Activated CD8-positive, alpha-beta T cell treated with anti-CD3 and anti-CD28 coated beads, Interleukin-2, amount 10 ng/mL, durations not matched to agents 7 days and 5 days (primary cell): Measurements from ENCODE around the gene KIAA0232. TPM values are rescaled to one million over a fixed set of nuclear protein-coding genes. Genes with fewer than 3 reads are reported as not detected.
"Not testable (repeated sequence)": the region's sequence is repeated elsewhere in the genome, so short reads cannot be mapped to it uniquely, and the experiment has no call there.

Experiments used
- ATAC-seq: fragments of 150-1000 bp; cut with Tn5 transposase; one replicate; pipeline ENCODE4 v1.10.0; 2021; ENCODE audit warnings: moderate library complexity
- CTCF ChIA-PET: fragments of 350-600 bp; sonication (Branson Sonifier 250); formaldehyde crosslinking; loops from one replicate; lab custom pipeline; 2021; ENCODE audit warnings: antibody characterized with exemption; lab: Charles Lee
- POLR2A ChIA-PET: fragments of 350-600 bp; sonication (Branson Sonifier 250); formaldehyde crosslinking; loops from one replicate; lab custom pipeline; 2021; ENCODE audit warnings: antibody characterized with exemption; lab: Charles Lee
- DNase-seq: peaks from one replicate; pipeline ENCODE4 v3.0.0-alpha.2; 2020
- H3K27ac Mint-ChIP-seq: one replicate; pipeline ENCODE4 v1.8.0; 2021; ENCODE audit warnings: mild to moderate bottlenecking, mixed read lengths
- H3K27me3 Mint-ChIP-seq: one replicate; pipeline ENCODE4 v1.8.0; 2021; ENCODE audit warnings: low read depth, mixed read lengths
- H3K36me3 Mint-ChIP-seq: one replicate; pipeline ENCODE4 v1.8.0; 2021; ENCODE audit warnings: low read depth, mixed read lengths
- H3K4me1 Mint-ChIP-seq: one replicate; pipeline ENCODE4 v1.8.0; 2021; ENCODE audit warnings: low read depth, mixed read lengths
- H3K4me3 Mint-ChIP-seq: one replicate; pipeline ENCODE4 v1.8.0; 2021; ENCODE audit warnings: mild to moderate bottlenecking, mixed read lengths
- H3K9me3 Mint-ChIP-seq: one replicate; pipeline ENCODE4 v1.8.0; 2022; ENCODE audit warnings: mixed read lengths; ENCODE audit not compliant: insufficient read depth
- total RNA-seq, 2 experiments: library from RNA; stranded (reverse); gene quantifications; one replicate each; pipeline ENCODE4 v1.2.3, GENCODE V29; 2021

The KIAA0232 gene
- total RNA-seq, 2 experiments from 2014 or later = 18.4 to 19.5 TPM

DNA sequence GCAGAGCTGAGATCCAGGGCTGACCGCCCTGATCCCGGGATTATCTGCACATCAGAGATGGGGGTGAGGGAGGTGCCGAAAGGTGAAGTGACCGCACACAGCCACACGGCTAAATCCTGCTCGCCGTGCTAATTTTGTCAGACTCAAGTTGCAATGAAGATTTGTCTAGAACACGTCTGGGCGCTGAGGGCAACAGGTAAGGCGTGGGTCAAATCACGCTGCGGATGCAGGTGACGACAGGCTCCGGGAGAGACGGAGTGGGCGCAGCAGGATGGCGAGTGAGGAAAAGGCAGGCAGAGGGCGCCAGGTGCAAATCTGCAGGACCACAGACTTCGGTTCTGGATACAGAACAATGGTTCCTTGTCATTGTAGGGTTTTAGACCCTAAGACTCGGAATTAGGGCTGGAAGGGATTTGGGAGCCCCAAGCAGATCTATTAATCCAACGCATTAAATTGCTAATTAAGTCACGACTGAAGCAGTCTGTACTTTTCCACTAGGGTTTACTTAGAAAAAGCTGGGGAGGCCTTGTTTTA lies 125.2 kb downstream of the KIAA0232 start:
- no peaks in the 10 kb centered on the region for H3K27me3 Mint-ChIP-seq
- ChIA-PET POLR2A (interaction anchor here (2.0 to 2.3 kb wide), 2 partner anchors 8 to 13 kb away, joined by 36 to 48 read pairs; no protein-coding TSS in a partner anchor), CTCF (interaction anchor here (1.1 to 6.0 kb wide), 5 partner anchors 8 to 233 kb away, joined by 4 to 39 read pairs (median 5); no protein-coding TSS in a partner anchor)
- peaks cover 56% of the 10 kb centered on the region for H3K4me1 Mint-ChIP-seq
- H3K9me3 Mint-ChIP-seq = no peaks in the 10 kb centered on the region
- no peak overlapping the region for H3K27ac Mint-ChIP-seq
- H3K36me3 Mint-ChIP-seq = peaks cover 2% of the 10 kb centered on the region
- peak overlapping the region; percentile 5 for H3K4me3 Mint-ChIP-seq
- ATAC-seq (no peak), DNase-seq (no peak)

DNA sequence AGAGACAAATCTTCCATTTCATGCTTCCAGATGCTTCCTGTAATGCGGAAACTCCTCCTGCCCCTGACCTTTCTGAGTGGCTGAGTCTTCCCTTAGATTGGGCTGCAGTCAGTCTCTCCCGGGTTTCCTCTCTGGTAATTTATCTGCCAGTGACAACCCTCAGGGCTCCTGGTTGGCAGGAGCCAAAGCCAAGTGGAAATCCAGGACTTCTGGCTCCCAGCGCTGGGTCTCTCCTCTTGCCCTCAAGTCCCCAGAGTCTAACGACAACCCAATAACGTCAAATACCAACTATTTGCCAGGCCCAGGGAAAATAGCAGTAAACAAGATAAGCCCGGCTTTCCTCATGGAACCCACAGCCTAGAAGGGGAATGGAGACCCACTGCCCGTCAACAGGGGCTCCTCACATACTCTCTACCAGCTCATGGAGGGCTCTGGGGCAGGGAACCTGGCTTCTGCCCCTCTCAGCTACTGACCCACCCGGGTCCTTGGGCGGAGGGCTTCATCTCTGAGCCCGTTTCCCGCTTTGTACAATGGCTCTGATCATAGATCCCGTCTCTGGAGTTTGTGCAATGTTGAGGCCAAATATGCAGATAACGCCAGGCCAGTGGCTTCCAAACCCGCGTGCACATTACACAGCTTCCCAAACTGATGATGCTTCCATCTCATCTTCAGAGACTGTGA lies 126.0 kb downstream of the KIAA0232 start:
- H3K9me3 Mint-ChIP-seq = no peaks in the 10 kb centered on the region
- DNase-seq = no peak
- H3K4me3 Mint-ChIP-seq = peak overlapping the region; percentile 89
- CTCF ChIA-PET = interaction anchor here (0.9 to 6.0 kb wide), 12 partner anchors 9 to 234 kb away, joined by 3 to 39 read pairs (median 4); no protein-coding TSS in a partner anchor
- POLR2A ChIA-PET = interaction anchor here (0.7 to 2.3 kb wide), 24 partner anchors 9 to 268 kb away, joined by 3 to 48 read pairs (median 4); partner anchors contain the start of genes BLOC1S4, GRPEL1, MRFAP1 and MRFAP1L1
- H3K27me3 Mint-ChIP-seq = no peaks in the 10 kb centered on the region
- no peak for ATAC-seq
- peaks cover 53% of the 10 kb centered on the region for H3K4me1 Mint-ChIP-seq
- peaks cover 2% of the 10 kb centered on the region for H3K36me3 Mint-ChIP-seq
- peak overlapping the region; percentile 91 for H3K27ac Mint-ChIP-seq

DNA sequence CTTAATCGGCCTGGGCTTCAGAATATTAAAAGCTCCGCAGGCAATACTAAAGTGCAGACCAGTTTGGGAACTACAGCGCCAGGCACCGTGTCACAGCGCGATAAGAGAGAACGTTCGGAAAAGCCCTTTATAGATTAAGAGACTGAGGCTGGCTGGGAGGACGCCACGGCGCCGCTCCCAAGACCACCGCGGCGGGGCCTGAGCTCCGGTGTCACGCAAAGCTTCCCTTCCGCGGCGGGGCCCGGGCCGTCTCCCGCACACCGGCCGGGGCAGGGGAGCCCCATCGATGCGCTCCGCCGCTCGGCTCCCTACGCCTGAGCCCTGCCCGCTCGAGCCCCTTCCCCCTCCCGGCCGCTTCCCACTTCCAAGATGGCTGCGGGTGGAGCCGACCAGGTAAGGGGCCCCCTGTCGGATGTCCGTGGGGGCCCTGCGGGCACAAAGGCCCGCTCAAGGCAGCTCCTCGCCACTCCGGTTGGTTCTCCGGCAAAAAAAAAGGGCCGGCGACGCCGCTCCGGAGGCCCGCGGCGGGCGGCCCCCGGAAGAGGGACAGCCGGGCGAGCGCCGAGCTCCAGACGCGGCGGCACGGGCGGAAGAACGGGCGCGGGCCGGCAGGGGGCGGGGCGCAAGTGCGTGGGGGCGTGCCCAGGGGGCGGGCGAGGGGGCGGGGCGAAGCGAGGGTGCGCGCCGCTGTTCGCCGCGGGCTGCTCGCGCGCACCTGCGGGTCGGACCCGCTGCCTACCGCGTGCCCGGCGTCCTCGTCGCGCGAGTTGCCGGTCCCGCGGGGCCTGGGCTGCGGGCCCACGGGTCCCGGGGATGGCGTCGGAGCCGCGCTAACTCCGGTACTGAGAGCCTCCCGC lies 126.8 kb downstream of the KIAA0232 start, which contains the start of gene TBC1D14:
Gene TBC1D14 (plus strand): TSS at position 714 of the 857 bp plus-strand sequence. CDS start 13,564 bp downstream, outside the sequence.
- no peaks in the 10 kb centered on the region for H3K27me3 Mint-ChIP-seq
- peaks cover 2% of the 10 kb centered on the region for H3K36me3 Mint-ChIP-seq
- H3K27ac Mint-ChIP-seq = peak within 1 kb of the TSS; percentile 91
- peak within 1 kb of the TSS; percentile 89 for H3K4me3 Mint-ChIP-seq
- DNase-seq (peak; percentile 87), ATAC-seq (peak; percentile 86)
- no peaks in the 10 kb centered on the region for H3K9me3 Mint-ChIP-seq
- POLR2A ChIA-PET = interaction anchor here (0.6 to 2.3 kb wide), 29 partner anchors 9 to 1051 kb away, joined by 3 to 48 read pairs (median 4); partner anchors contain the start of genes BLOC1S4, GRPEL1, MRFAP1 and MRFAP1L1
- peaks cover 51% of the 10 kb centered on the region for H3K4me1 Mint-ChIP-seq
- CTCF ChIA-PET = interaction anchor here (0.7 to 6.0 kb wide), 16 partner anchors 9 to 235 kb away, joined by 3 to 39 read pairs (median 4); partner anchors contain the start of gene TADA2B

DNA sequence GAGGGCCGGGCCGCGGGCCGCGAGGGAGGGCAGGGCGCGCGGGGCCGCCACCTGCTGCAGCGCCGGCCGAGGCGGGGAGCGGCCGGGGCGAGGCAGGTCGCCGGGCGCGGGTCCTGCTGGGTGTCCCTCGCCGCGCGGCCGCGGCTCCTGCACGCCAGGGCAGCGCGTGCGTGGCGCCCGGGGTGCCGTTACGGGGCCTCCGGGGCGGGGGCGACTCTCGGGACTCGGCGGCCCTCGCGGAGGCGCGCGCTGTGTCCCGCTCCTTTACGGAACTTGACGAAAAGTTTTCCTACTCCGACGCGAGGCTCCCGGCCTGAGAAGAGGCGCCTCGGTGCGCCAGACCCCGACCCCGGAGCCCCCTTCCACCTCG lies 127.4 kb downstream of the KIAA0232 start:
- H3K4me3 Mint-ChIP-seq = peak overlapping the region; percentile 87
- H3K4me1 Mint-ChIP-seq = peaks cover 49% of the 10 kb centered on the region
- H3K27ac Mint-ChIP-seq = peak overlapping the region; percentile 89
- ChIA-PET CTCF (interaction anchor here (0.7 to 6.0 kb wide), 11 partner anchors 10 to 193 kb away, joined by 3 to 39 read pairs (median 4); partner anchors contain the start of gene TADA2B), POLR2A (interaction anchor here (0.6 to 2.8 kb wide), 17 partner anchors 10 to 1051 kb away, joined by 3 to 48 read pairs (median 5); partner anchors contain the start of genes BLOC1S4, GRPEL1 and MRFAP1L1)
- H3K27me3 Mint-ChIP-seq = no peaks in the 10 kb centered on the region
- ATAC-seq = no peak
- no peaks in the 10 kb centered on the region for H3K9me3 Mint-ChIP-seq
- peaks cover 2% of the 10 kb centered on the region for H3K36me3 Mint-ChIP-seq
- no peak for DNase-seq

DNA sequence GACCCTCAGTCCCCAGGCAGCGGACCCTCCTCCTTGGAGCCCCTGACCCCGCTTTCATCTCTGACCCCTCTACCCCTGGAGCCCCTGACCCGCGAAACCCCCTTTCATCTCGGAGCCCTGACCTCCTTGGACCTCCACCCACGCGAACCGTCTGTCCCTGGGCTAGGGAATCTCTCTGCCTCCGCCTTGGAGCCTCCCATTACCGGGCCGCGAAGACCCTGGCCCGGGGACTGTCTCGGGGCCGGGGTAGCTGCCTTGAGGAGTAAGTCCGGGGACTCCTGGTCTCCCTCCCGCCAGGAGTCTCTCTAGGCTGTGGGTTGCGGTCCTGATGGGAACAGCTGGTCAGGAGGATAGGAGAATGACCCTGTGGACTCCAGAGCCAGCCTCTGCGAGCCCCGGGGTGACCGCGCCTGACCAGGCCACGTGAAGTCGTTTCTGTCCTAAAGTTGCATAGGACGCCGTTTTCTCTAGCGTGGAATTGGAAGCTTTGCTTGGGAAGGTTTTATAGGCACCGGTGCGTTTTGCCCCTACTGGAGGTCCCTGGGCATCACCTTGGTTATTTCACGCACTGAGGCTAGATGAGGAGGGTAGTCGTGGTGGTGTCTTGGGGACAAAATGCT lies 127.9 kb downstream of the KIAA0232 start:
- DNase-seq = no peak
- no peak for ATAC-seq
- Mint-ChIP-seq H3K9me3 (no peaks in the 10 kb centered on the region), H3K27ac (peak overlapping the region; percentile 89), H3K36me3 (peaks cover 2% of the 10 kb centered on the region), H3K27me3 (no peaks in the 10 kb centered on the region), H3K4me1 (peaks cover 48% of the 10 kb centered on the region), H3K4me3 (peak overlapping the region; percentile 87)
- ChIA-PET POLR2A (interaction anchor here (0.9 to 2.8 kb wide), 5 partner anchors 16 to 157 kb away, joined by 3 to 10 read pairs (median 4); partner anchors contain the start of gene GRPEL1), CTCF (interaction anchor here (1.3 to 6.0 kb wide), 4 partner anchors 11 to 76 kb away, joined by 4 to 39 read pairs (median 6); no protein-coding TSS in a partner anchor)

DNA sequence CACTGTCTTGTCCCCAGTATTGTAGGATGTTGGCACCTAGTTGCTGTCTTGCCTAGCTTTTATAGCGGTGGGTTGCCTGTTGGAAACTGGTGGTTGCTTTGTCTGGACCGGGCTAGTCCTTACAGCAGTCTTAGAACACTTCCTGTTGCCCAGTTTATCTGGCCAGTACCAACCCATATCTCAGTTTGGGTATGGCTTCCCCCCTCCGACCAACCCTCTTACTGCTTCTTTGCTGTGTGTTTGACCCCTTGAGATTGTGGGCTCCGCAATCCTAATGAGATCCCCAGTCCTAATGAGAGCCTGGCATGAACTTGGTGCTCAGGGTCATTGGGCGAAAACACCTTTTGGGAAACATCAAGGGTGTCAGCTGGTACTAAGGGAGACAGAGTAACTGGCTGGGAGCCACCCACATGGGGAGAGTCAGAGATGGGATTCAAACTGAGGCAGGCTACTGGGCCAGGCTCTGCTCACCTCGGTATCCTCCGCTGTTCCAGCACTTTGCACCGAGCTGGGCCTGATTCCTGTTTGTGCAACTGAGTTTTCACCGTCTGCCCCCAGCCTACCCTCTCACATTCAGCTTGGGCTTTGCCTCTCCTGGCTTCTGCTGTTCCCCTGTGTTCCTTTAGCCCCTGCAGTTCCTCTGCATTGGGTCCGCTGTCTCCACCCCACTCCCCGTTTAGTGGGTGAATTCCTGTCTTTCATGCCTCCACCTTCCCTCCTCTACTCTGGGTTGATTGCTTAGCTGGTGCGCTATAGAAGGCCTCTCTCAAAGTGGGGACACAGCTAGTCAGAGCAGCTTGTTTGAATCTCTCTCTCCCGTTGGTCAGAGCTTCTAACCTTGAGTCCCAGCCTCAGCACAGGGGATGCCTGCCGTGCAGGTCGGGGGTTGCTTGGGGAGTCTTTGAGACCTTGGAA lies 128.7 kb downstream of the KIAA0232 start:
- Mint-ChIP-seq H3K27me3 (no peaks in the 10 kb centered on the region), H3K4me3 (peak overlapping the region; percentile 87), H3K4me1 (peaks cover 54% of the 10 kb centered on the region), H3K9me3 (no peaks in the 10 kb centered on the region), H3K27ac (peak overlapping the region; percentile 89), H3K36me3 (peaks cover 2% of the 10 kb centered on the region)
- POLR2A ChIA-PET = interaction anchor here (0.8 to 2.8 kb wide), 7 partner anchors 12 to 156 kb away, joined by 3 to 12 read pairs (median 5); partner anchors contain the start of gene GRPEL1
- no peak for DNase-seq
- CTCF ChIA-PET = interaction anchor here (1.2 to 6.0 kb wide), 7 partner anchors 12 to 76 kb away, joined by 3 to 39 read pairs (median 6); no protein-coding TSS in a partner anchor
- ATAC-seq = no peak

DNA sequence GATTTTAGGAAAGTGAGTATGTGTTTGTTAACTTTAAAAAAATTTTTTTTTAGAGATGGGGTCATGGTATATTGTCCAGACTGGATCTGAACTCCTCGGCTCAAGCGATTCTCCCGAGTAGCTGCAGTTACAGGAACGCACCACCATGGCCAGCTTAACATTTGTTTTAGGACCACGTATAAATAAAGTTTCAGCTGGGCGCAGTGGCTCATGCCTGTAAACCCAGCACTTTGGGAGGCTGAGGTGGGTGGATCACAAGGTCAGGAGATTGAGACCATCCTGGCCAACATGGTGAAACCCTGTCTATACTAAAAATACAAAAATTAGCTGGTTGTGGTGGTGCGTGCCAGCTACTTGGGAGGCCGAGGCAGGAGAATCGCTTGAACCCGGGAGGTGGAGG lies 129.4 kb downstream of the KIAA0232 start:
- ChIA-PET POLR2A (interaction anchor here (0.8 to 2.8 kb wide), 5 partner anchors 13 to 156 kb away, joined by 4 to 12 read pairs (median 7); partner anchors contain the start of gene GRPEL1), CTCF (interaction anchor here (1.2 to 6.0 kb wide), 6 partner anchors 11 to 75 kb away, joined by 3 to 39 read pairs (median 6); no protein-coding TSS in a partner anchor)
- ATAC-seq, H3K4me3 Mint-ChIP-seq, H3K27me3 Mint-ChIP-seq, H3K9me3 Mint-ChIP-seq, H3K27ac Mint-ChIP-seq, DNase-seq, H3K36me3 Mint-ChIP-seq: not testable (repeated sequence)
- H3K4me1 Mint-ChIP-seq = peaks cover 61% of the 10 kb centered on the region

DNA sequence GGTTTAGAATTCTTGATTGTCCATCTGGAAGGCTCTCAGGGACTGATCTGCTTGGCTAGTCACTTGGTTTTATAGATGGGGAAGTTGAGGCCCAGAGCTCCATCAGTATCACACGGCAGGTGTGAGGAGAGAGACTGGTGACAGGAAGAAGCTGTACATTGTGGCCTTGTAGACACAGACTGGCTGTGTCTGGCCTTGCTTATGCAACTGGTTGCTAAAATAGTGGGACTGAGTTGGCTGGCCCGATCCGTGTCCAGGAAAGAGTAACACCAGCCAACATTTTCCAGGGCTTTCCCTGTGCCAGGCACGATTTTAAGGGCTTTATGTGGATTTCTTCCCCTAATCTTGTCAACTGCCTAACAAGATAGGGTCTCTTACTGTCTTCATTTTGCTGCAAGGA lies 129.9 kb downstream of the KIAA0232 start:
- DNase-seq (no peak), ATAC-seq (no peak)
- ChIA-PET POLR2A (interaction anchor here (1.5 to 2.8 kb wide), 4 partner anchors 13 to 155 kb away, joined by 7 to 12 read pairs (median 9); partner anchors contain the start of gene GRPEL1), CTCF (interaction anchor here (0.7 to 6.0 kb wide), 6 partner anchors 10 to 192 kb away, joined by 3 to 39 read pairs (median 6); no protein-coding TSS in a partner anchor)
- Mint-ChIP-seq H3K4me3 (no peak overlapping the region), H3K4me1 (peaks cover 64% of the 10 kb centered on the region), H3K27ac (peak overlapping the region; percentile 16), H3K36me3 (peaks cover 2% of the 10 kb centered on the region), H3K9me3 (no peaks in the 10 kb centered on the region), H3K27me3 (no peaks in the 10 kb centered on the region)

DNA sequence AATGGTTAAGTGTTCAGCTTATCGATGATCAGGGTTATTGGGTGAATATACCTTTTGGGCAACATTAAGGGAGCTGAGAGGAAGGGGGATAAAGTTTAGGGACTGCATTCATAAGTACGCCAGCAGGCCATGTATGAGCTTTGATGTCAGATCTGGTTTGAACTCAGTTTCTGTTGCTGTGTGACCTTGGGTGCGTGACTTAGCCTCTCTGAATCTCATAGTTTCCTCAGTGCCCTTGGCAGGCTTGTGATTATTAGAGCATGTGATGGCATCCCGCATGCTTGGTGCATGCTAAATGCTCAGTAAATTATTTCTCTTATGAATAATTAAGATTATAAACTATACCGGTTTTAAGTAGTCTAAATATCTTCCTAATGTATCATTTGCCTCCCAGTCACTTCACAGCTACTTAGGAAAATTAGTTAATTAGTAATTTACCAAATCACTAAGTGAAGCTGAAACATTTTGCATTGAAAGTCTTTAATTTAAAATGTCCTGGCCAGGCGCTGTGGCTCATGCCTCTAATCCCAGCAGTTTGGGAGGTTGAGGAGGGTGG lies 130.9 kb downstream of the KIAA0232 start:
- H3K4me1 Mint-ChIP-seq = peaks cover 65% of the 10 kb centered on the region
- ATAC-seq = no peak
- H3K9me3 Mint-ChIP-seq = no peaks in the 10 kb centered on the region
- no peaks in the 10 kb centered on the region for H3K27me3 Mint-ChIP-seq
- ChIA-PET POLR2A (interaction anchor here (0.6 to 1.9 kb wide), 6 partner anchors 9 to 129 kb away, joined by 3 to 12 read pairs (median 4); partner anchors contain the start of gene TADA2B), CTCF (interaction anchor here (0.9 to 6.0 kb wide), 8 partner anchors 10 to 158 kb away, joined by 3 to 39 read pairs (median 4); partner anchors contain the start of gene TADA2B)
- no peak overlapping the region for H3K27ac Mint-ChIP-seq
- no peak overlapping the region for H3K4me3 Mint-ChIP-seq
- peaks cover 2% of the 10 kb centered on the region for H3K36me3 Mint-ChIP-seq
- no peak for DNase-seq
